GM18858 (cell line): ENCODE results near the gene TNXB.
"Not testable (repeated sequence)": the region's sequence is repeated elsewhere in the genome, so short reads cannot be mapped to it uniquely, and the experiment has no call there.

ENCODE experiments used
- ATAC-seq: cut with Tn5 transposase; IDR thresholded peaks from one replicate; pipeline ENCODE4 v1.9.1; 2021; ENCODE audit not compliant: unreplicated experiment

TNXB gene

DNA sequence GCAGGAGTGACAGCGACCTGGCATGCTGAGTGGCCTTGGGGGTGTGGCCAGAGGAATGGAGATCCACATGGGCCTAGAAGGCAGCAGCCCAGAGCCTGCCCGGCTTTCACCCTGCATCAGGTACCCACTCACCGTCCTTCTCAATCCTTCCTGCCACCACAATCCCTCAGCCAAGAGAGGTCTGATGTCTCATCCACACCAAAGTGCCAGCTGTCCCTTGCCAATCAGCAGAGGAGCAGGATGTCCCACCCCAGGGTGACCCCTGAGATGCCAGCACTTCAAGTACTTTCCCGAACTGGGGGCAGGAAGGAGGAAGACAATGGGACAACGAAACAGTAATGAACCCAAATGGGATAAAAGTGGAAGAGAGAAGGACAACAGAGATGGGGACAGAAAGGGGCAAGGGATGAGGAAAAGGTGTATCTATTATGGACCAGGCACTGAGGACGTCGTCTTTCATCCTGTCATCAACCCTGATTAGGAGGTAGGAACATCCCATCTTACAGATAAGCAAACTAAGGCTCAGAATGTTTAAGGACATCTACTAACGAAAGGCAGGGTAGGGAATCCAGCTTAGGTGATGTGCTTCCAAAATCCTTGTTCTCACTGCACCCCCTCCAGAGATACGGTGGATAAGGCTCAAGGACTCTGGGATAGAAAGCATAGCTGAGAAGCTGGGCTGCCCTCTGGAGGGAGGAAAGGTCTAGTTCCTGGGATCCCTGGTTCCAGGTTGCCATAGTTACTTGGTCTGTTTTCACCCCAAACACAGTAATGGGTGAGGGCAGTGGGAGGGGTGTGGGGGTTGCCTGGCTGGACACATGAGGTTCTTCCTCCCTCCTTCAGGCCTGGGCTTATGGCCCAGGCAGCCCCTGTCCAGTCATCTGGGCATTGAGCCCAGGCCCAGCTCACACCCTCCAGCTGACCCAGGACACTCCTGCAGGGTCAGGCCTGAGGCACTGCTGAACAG lies 4.5 kb upstream of the TNXB start:
- no peak for ATAC-seq

DNA sequence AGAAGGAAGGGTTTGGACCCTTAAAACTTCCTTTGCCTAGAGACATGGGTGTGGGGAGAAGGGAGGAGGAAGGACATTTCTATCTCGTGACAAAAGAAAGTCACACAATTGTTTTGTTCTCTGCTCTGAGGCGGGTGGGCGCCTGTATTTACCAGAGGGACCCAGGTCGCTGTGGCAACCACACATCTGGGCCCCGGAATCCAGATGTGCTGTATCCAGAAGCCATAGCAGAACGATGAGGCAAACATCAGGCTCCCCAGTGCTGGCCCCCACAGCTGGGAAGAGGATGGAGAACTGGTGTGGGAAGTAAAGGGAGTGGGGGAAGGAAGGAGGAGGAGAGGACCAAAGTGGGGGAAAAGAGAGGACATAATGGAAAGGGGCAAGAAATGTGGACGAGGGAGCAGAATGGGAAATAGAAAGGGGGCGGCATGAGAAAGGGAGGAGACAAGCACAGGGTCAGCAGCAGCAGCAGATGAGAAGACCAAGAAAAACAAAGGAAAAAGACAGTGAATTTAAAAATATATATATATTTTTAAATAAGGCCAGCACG lies 3.4 kb upstream of the TNXB start:
- ATAC-seq = no peak

DNA sequence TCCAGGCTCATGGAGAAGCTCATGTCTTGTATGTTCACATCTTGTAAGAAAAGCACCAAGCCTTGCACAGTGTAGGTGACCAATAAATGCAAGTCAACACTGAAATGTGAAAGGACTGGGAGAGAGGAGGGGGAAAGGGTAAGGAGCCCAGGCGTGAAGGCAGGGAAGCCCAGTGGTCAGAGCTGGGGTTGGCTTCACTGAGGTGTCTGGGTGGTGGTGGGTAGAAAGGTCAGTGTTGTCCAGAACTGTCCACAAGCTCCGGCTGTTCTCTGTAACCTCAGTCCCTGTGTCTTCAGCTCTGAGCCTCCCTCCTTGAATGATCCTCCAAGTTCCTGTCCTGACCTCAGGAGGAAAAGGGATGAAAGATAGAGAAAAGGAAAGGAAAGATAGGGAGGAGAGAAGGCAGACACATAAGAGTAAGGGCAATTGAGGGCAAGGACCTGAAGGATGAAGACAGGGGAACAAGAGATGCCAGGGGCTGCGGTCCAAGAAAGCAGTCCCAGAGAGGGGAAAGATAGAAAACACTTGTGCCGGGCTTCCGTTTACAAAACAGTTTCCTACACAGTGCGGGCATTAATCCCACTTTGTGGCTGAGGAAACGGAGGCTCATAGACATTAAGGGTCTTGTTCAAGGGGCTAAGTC lies 2.4 kb upstream of the TNXB start:
- ATAC-seq = no peak

DNA sequence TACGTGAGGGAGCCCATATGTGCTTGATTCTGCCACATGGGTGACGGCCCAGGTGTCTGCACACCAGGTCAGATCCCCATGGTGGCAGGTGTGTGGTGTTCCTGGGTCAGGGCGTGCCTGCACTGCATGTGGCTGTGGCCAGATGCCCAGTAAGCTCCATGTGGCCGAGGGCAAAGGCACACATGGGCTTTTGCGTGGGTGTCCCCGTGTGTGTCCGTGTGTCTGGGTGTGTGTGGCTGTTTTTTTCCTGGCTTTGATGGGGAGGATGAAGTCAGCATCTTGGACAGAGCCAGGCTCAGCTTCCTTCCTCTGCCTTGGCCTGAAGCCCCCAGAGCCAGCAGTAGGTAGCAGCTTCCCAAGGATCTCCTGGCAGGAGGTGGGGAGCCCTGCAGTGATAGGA lies 1.5 kb upstream of the TNXB start:
- no peak for ATAC-seq

DNA sequence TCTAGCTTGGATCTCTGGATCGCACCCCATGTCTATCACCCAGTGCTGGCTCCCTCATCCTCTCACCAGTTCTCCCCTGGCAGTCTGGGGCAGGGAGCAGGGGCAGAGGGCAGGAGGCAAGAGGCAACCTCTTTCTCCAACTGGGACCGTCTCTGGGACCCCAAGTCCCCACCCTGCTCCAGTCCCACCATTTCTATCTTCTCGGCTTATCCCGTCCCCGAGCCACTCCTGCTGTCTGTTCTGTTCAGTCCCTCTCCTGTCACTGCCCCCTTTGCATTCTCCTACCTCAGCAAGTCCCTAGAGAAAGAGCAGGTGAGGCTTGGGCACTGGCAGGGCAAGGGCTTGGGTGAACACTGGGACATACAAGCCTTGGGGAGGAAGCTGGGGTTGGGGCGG lies 625 bp upstream of the TNXB start:
- no peak for ATAC-seq

DNA sequence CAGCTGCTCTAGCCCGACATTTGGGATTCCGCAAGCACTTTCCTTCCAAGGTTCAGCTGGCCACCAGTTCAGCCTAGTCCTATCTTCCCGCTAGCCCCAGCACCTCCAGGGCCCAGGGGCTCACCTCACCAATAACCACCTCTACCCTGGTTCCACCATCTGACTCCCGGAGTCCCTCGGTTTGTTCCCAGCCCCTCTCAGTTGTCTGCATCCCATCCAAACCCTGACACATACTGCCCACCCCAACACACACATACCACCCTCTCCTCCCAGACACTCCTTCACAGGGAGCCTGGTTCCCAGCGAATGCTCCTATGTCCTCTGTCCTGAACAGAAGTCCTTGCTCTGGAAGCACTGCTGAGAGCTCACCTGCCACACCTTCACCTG lies 418 bp downstream of the TNXB start:
- ATAC-seq = no peak

DNA sequence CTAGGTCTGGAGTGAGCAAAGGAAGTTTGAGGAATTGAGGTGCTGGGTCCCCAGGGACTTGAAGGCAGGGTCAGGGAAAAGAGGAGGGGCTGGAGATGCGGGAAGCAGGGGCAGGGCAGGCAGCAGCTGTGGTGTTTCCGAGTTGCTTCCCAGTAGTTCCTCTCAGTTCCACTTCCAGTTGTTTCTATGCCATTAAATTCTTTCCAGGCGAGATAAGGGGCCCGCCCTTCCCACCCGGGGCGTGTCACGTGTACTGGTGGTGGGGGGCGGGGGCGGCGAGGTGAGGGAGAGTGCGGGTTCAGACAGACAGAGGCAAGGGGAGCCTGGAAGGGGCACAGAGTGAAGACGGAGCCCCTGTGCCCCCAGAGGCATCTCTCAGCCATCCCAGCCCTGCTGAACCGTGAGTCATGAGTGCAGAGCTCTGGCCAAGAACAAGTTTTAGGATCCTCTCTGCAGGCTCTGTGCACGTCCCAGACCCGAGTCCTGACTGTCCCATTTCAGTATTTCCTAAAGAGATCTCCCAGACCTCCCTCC lies 977 bp downstream of the TNXB start:
- ATAC-seq = no peak

DNA sequence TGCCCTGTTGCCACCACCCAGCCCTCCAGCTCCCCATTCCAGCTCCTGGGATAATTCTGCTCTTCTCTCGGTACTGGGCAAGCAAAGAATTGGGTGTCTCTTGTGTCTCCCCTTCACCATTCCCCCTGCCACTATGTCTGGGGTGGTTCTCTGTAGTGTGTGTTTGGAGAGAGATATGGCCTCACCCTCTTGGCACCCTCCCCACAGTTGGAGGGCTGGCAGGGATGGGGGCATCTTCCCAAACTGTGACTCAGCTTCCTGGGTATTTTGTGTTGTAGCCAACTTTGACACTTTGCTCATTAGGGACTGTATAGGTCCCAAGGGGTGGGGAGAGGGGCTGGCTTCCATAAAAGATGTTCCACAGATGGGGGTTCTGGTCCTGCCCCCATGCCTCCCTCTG lies 1.7 kb downstream of the TNXB start:
- ATAC-seq = no peak

DNA sequence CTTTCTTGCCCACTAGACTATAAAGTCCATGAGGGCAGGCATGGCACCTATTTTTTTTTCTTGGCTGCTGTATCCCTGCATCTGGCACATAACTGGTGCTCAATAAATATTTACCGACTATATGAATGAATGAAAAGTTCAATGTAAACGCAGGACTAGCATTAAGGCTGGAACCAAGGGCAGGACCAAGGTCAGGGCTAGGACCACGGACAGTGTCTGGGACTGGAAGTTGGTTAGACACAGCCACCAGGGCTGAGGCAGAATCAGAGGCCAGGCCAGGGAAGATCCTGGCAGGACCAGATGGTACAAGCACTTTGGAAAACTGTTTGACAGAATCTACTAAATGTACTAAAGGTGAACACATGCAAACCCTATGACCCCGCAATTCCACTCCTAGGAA lies 3.7 kb downstream of the TNXB start:
- ATAC-seq = no peak

DNA sequence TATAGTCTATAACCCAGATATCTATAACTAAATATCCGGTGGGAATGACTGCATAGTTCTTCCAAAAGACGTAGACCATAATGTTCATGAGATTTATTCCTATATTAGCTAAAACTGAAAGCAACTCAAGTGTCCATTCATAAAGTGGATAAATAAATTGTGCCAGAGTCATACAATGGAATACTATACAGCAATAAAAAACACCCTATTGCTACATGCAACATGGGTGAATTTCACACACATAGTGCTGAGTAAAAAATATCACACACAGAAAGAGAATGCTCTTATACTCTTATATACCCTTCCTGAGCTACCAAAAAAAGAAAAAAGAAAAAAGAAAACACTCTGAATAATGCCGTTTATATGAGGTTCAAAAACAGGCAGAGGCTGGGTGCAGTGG lies 6.9 kb downstream of the TNXB start:
- ATAC-seq = no peak

DNA sequence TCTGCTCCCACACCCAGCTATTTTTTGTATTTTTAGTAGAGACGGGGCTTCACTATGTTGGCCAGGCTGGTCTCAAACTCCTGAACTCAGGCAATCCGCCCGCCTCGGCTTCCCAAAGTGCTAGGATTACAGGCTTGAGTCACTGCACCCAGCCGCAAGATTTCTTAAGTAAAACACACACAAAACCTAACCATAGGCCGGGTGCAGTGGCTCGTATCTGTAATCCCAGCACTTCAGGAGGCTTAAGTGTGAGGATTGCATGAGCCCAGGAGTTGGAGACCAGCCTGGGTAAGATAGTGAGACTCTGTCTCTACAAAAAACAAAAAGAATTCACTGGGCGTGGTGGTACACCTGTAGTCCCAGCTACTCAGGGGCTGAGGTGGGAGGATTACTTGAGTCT lies 8.9 kb downstream of the TNXB start:
- not testable (repeated sequence) for ATAC-seq

DNA sequence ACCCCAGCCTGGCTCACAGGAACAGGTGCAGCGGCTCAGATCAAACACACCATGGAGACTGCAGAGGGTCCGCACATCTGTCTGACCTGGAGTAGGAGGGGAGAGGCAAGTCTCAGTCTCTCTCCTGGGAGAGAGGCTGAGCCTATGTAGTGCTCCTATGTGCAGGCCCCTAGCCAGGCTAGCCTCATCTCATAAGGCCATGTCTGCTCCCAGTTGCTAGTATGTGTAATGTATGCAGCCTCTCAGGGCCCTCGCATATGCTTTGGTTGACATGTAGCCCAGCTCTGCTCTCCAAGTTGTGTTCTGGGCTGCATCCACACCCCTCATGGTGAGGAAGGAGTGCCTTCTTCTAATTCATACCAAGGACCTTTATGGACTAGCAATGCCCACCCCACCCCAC lies 11.8 kb downstream of the TNXB start:
- ATAC-seq = no peak

DNA sequence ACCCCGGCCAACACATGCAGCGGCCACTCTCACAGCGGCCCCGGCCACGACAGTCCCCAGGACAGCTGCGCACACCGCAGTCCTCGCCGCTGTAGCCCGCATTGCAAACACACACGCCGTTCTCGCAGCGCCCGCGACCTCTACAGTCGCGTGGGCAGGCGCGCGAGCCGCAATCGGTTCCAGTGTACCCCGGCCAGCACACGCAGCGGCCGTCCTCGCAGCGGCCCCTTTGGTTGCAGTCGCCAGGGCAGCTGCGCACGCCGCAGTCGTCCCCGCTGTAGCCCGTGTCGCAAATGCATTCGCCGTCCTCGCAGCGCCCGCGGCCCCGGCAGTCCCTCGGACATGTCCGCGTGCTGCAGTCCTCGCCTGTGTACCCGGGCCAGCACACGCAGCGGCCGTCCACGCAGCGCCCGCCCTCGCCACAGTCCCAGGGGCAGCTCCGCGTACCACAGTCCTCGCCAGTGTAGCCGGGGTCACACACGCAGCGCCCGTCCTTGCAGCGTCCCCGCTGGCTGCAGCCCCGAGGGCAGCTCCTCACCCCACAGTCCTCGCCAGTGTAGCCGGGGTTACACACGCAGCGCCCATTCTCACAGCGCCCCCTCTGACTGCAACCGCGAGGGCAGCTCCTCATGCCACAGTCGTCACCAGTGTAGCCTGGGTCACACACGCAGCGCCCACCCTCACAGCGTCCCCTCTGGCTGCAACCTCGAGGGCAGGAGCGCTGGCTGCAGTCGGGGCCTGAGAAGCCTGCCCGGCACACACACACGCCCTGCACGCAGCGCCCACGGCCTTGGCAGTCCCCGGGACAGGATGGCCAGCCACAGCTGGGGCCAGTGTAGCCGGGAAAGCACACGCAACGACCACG lies 12.5 kb downstream of the TNXB start:
- ATAC-seq = no peak

DNA sequence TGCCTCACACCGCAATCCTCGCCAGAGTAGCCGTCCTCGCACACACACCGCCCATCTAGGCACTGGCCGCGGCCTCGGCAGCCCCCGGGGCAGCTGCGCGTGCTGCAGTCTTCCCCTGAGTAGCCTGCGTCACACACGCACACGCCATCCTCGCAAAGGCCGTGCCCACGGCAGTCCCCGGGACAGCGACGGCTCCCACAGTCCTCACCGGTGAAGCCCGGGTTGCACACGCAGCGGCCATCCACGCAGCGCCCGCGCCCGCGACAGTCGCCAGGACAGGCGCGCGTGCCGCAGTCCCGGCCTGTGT lies 13.1 kb downstream of the TNXB start:
- no peak for ATAC-seq

DNA sequence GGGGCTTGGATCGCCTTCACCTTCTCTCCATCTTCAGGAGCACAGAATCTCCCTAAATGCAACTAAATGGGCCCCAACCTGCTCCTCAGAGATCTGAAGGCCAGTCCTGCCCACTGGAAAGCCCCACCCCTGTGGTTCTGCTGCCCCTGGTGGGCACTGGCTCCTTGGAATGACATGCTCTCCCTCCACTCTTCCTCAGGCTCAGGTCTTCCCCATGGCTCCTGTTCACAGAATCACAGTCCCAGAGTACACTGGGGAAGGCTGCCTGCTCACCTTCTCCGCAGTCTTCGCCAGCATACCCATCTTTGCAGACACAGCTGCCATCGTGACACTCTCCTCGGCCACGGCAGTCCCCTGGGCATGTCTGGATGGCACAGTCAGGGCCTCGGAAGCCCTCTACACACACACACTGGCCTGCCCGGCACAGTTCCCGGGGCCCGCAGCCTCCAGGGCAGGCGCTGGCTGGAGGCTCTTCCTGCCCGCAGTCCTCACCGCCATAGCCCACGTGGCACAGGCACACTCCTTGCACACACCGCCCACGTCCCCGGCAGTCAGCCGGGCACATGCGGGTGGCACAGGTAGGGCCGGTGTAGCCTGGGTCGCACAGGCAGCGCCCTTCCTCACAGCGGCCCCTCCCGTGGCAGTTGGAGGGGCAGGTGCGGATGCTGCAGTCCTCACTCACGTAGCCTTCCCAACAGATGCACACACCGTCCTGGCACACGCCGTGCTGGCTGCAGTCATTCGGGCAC lies 13.6 kb downstream of the TNXB start:
- no peak for ATAC-seq

DNA sequence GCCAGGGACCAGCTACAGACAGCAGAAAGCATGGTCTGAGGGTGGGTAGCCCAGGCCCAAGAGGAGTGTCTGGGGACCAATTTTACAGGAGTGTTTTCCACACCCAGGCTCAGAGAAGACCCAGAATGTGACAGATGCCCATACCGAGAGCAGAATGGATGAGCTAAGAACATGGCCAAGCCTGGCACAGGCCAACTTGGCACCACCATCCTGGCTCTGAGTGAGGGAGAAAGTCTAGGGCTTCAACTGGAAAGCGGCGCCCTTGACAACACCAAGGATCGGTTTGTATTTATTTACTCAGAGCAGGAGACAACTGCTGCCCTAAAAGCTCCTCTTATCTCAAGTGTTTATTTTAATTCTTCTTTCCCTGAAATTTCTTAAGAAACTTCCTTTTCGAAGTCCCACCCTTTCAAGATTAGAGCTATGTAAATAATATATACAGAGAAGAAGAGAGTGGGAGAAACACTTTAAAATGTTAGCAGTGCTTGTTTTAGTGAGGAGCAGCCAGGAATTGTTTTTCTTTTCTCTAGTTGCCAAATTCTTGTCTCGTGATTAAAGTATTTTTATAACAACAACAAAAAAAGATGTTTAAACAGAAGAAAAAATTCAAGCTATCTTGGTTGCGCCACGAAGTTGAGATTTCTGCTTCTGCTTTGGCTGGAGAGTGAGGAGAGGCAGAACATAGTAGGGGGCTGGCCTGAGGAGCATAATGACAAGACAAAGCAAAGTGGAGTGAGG lies 16.2 kb downstream of the TNXB start:
- no peak for ATAC-seq

DNA sequence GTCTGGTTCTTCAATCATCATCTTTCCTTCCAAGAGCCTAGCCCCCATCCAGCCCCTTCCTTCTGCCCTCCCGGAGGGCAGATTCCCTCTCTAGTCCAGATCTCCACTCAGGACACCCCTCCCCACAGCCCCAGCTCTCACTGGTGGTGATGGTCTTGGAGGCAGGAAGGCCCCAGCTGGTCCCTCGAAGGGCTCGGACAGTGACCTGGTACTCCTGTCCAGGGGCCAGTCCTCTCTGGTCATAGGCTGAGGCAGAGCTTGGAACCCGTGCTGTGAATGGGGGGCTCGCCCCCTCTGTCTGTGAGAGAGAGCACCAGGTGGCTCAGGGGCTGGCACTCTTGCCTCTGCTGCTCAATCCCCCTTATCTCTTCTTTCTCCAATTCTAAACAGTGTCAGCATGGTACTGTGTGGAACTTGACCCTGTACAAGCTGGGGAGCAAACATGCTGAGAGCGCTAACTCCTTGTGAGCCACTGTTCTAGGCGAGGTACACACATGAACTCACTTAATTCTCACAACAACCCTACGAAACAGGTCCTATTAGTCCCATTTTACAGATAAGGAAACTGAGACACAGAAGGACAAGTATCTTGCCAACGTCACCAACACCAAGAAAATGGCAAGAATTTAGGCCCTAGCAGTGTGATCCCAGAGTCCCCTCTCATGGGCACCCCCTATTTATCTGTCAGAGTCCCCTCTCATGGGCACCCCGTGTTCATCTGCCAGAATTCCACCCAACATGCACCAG lies 19.9 kb downstream of the TNXB start:
- no peak for ATAC-seq

DNA sequence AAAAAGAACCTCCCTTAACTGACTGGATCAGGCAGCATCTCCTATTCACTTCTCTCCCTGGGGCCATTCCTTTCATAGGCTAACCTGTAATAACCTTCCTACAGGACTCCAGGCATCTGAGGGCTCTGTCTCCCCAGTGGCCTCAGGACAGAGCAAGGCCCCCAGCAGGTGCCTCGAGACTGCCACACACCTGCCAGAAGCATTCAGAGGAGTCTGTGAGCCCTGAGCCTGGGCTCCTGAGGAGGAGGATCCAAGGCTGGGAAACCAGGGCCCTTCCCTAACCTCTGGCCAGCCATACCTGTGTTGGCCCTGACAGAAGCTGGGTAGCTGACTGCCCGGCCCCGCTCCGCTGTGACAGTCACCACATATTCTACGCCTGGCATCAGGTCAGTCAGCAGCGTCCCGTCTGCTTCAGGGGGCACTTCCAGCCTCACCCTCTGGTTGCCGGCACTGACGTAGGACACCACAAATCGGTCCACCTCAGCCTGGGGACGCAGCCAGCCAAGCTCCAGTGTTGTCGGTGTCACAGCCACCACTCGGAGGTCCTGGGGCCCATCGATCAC lies 20.6 kb downstream of the TNXB start:
- ATAC-seq = no peak
